Mammary microvascular endothelial cell (primary cell): ENCODE measurements around the gene HCN3. TPM values are rescaled to one million over a fixed set of nuclear protein-coding genes. Genes with fewer than 3 reads are reported as not detected.

ENCODE experiments used
- total RNA-seq: library from RNA; depleted of rRNA; stranded (reverse); fragments of >200 nt; gene quantifications from 2 replicates; pipeline ENCODE4 v1.2.3, GENCODE V29; 2015

HCN3 gene
- total RNA-seq, result 0.20 TPM in 2 replicates

GRCh38 chr1:155277070-155277901 is at the start of gene HCN3:
Gene HCN3, plus strand, starts transcription at chr1:155277463. Its CDS starts 128 bp downstream, at chr1:155277591.

GRCh38 chr1:155255243-155256007 is 21.8 kb upstream of the HCN3 start, which contains the start of gene ENTREP3:
Gene ENTREP3, minus strand, starts transcription at chr1:155255483. Its CDS starts 606 bp downstream, at chr1:155254877.

GRCh38 chr1:155261852-155262673 is 15.2 kb upstream of the HCN3 start, which contains the start of gene SCAMP3:
Gene SCAMP3, minus strand, starts transcription at chr1:155262360. Its CDS starts 209 bp downstream, at chr1:155262151.

GRCh38 chr1:155273343-155274245 is 3.7 kb upstream of the HCN3 start, which contains the start of gene CLK2:
Gene CLK2, minus strand, starts transcription at chr1:155273504. Its CDS starts 2,527 bp downstream, at chr1:155270977.

DNA sequence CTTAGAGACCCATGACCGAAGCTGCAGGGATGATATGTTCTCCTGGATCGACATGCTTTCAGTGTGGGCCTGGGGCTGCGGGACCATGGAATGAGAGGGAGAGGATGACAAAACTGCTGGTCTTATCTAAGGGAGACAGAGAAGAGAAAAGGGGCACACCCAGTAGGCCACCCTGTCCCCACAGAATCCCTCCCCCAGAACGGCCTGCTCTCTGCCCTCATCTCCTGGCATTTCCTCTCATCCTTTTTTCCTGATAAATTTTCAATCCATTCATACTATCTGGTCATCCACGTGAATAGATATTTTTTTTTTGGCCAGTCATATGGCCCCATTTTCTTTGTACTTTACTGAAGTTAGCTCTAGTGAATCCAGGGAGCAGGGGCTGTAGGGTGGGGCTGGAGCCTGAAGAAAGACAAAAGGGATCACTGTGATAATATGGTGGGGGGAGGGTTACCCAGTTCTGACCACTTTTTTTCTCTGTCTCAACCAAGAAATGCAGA is 24.1 kb downstream of the HCN3 start, which contains the start of gene PKLR:
TSS of gene PKLR (minus strand) at position 97 of the 500 bp plus-strand sequence. CDS start at position 54, 43 bp downstream.

DNA sequence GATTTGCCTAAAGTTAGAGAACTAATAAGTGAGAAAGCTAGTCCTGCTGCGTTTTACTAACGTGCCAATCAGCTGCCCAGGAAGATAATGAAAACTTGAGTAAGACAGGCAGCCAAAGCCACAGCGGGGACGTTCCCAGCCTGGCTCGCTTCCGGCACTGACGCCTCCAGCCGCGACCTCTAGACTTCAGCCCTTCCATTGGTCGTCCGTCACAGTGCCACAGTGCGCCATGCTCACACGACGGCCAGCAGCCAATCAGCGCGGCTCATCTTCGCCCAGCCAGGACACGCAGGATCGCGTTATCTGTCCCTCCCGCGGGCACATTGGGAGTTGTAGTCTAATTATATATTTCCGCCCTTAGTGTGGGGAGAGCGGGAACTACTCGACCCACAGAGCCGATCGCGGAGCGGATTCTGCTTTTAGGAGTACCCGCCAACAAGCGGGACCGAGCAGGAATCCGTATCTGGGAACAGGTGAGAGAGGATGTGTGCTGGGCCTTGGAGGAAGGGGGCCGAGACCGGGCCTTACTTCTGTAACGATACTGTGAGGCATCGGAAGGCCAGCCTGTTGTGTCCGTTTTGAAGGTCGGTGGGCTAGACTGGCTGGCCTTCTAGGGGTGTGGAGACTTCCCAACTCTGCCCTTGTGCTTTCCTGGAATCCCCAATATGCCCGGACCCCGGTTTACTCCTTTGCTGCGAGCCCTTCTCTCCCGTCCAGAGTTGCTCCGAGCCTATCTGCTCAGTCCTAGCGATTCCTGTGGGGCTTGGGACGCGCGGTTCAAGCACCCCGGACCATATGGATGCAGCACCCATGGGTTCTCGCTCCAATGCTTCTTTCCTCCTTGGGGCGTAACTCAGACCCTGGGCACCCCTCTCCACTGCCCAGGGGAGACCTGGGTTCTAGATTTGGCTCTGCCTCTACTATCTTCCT is 31.5 kb downstream of the HCN3 start, which contains the start of gene FDPS:
TSS of gene FDPS (plus strand) at position 374 of the 930 bp plus-strand sequence. CDS start 924 bp downstream, outside the sequence.

DNA sequence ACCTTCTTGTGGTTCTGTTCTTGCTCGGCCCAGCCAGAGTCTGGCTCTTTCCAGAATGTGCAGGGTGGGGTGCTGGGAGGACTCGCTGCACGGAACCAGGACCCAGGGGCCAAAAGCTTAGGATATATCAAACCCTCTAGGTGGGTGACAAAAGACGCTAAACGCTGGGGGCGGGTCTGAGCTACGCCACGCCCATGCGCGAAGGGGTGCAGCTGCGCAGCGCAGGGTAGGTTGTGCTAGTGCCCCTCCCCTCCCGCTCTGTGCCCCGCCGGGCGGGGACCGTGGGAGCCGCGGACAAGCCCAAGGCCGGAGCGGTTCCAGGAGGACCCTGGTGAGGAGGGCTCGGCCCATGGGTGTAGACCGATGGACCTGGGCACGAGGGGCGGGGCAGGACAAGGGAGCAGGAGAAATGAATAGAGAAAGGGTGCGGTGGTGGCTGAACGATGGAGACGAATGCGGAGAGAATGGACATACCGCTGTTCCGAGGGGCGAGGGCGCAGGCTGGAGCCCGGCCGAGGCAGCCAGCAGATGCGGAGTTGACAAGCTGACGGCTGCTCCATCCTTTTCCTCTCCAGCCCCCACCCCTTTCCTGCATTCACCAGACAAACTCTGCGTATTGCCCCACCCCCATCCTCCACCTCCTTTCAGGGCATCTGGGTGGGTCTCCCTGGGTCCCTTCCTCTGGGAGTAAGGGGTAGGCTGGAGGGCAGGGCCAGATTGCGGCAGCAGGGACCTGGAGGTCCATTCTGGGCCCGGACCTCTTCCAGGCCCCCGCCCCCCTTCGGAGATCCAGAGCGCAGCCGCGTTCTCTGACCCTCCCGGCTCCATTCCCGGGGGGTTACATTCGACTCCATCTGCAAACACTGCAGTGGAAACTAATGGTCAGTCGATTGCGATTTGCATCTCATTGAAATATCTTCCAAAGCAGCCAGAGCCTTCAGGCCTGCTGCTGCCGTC is 43.7 kb downstream of the HCN3 start, which contains the start of gene RUSC1:
TSS of gene RUSC1 (plus strand) at position 234 of the 957 bp plus-strand sequence. CDS start 880 bp downstream, outside the sequence.

Other genes starting within 250 kb of the HCN3 start
- not detected in 2 replicates for gene DCST2, start 243.7 kb upstream of the HCN3 start, total RNA-seq
- gene DCST1, start 243.6 kb upstream of the HCN3 start, total RNA-seq, result not detected in 2 replicates
- gene ADAM15, start 226.1 kb upstream of the HCN3 start, total RNA-seq, result 763 and 804 TPM in 2 replicates
- 7.9 and 9.4 TPM in 2 replicates for gene EFNA4, start 213.7 kb upstream of the HCN3 start, total RNA-seq
- 0.64 and 0.80 TPM in 2 replicates for gene EFNA3, start 198.6 kb upstream of the HCN3 start, total RNA-seq
- 30.8 and 33.2 TPM in 2 replicates for gene EFNA1, start 149.6 kb upstream of the HCN3 start, total RNA-seq
- gene SLC50A1, start 141.6 kb upstream of the HCN3 start, total RNA-seq, result 35.6 and 39.2 TPM in 2 replicates
- gene DPM3, start 136.9 kb upstream of the HCN3 start, total RNA-seq, result 98.3 and 118 TPM in 2 replicates
- gene KRTCAP2, start 104.2 kb upstream of the HCN3 start, total RNA-seq, result 160 and 168 TPM in 2 replicates
- gene TRIM46, start 103.6 kb upstream of the HCN3 start, total RNA-seq, result 1.4 and 2.7 TPM in 2 replicates
- gene THBS3, start 69.6 kb upstream of the HCN3 start, total RNA-seq, result 2.7 and 4.0 TPM in 2 replicates
- gene MTX1, start 68.8 kb upstream of the HCN3 start, total RNA-seq, result 74.1 and 76.9 TPM in 2 replicates
- 15.2 and 15.3 TPM in 2 replicates for gene ENTREP3, start 22.0 kb upstream of the HCN3 start, total RNA-seq
- gene SCAMP3, start 15.1 kb upstream of the HCN3 start, total RNA-seq, result 111 and 127 TPM in 2 replicates
- 13.1 and 15.4 TPM in 2 replicates for gene CLK2, start 4.0 kb upstream of the HCN3 start, total RNA-seq
- gene PKLR, start 24.0 kb downstream of the HCN3 start, total RNA-seq, result not detected in 2 replicates
- 469 and 476 TPM in 2 replicates for gene FDPS, start 31.4 kb downstream of the HCN3 start, total RNA-seq
- 33.0 and 39.0 TPM in 2 replicates for gene RUSC1, start 43.4 kb downstream of the HCN3 start, total RNA-seq